ENCODE results near the gene COL6A1. TPM values are rescaled to one million over a fixed set of nuclear protein-coding genes. Genes with fewer than 3 reads are reported as not detected.

The COL6A1 gene
- polyA plus RNA-seq, 1 donor from 2014 or later = 29.4 TPM

DNA sequence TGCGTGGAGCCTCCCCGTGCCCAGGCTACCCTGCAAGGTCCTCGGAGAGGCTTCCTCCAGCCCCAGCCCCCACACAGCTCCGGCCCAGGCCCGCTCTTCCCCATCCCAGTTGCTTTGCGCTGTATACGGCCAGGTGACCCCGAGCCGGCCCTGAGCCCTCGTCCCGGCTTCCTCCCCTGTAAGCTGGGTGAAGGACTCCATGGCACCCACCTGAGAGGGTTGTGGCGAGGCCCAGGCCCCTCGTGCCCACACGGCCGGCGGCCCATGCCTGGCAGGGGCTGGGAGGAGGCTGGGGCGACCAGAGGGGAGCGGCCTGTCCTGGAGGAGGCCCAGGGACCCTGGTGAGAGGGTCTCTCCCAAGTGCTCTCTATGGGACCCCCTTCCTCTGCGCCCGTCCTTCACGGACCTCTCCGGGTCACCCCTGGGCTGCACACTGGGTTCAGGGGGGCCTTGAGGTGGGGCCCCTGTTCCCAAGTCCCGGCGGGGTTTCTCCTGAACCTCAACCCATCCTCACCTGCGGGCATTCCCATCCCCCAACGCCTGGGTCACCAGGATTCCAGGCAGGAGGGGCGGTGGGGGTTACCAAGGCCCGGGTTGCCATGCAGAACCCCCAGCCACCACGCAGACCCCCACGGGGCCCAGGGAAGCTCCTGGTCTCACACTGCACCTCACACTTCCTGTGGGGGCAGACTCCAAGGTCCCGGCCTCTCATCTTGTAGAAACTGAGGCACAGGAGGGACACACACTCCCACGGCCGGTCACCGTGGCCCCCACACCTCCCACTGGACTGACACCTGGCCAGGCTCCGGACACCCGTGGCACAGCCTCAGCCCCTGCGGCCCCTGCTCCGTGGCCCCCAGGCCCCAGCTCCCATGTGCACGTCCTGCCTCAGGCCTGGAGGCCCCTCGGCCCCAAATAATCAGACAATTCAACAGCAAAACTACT, 25.2 kb downstream of the COL6A1 start:
- H3K27ac ChIP-seq (ENCODE audit: low read length) = no peak overlapping the region
- H3K4me3 ChIP-seq (ENCODE audit: low read length) = no peak overlapping the region
- H3K27me3 ChIP-seq (ENCODE audit: insufficient read depth, low read depth, low read length) = no peaks in the 10 kb centered on the region
- H2AFZ ChIP-seq (ENCODE audit: low read depth, low read length) = no peak overlapping the region
- H3F3A ChIP-seq (ENCODE audit: insufficient read depth, low read length, poor library complexity, severe bottlenecking) = no peaks in the 10 kb centered on the region
- H3K9me3 ChIP-seq (ENCODE audit: low read length) = no peaks in the 10 kb centered on the region
- H4K20me1 ChIP-seq (ENCODE audit: insufficient read depth) = no peaks in the 10 kb centered on the region
- H3K36me3 ChIP-seq (ENCODE audit: insufficient read depth, low read length) = no peaks in the 10 kb centered on the region
- no peak overlapping the region for H3K9ac ChIP-seq (ENCODE audit: low read length)
- TF ChIP-seq EP300 (conservative IDR thresholded peaks at IDR 0.05; ENCODE audit: poor library complexity, severe bottlenecking) (no peak), REST (IDR thresholded peaks at IDR 0.05; ENCODE audit: borderline replicate concordance) (no peak), SMC3 (conservative IDR thresholded peaks at IDR 0.05; ENCODE audit: poor library complexity) (no peak), MXI1 (conservative IDR thresholded peaks at IDR 0.05; ENCODE audit: poor library complexity, severe bottlenecking) (no peak), TAF1 (IDR thresholded peaks at IDR 0.05; ENCODE audit: low read depth) (no peak), RAD21 (conservative IDR thresholded peaks at IDR 0.05) (no peak), POLR2AphosphoS5 (IDR thresholded peaks at IDR 0.05) (no peak), EZH2 (IDR thresholded peaks at IDR 0.05; ENCODE audit: borderline replicate concordance, insufficient read depth, low read length, poor library complexity, severe bottlenecking) (no peak)
- TF ChIP-seq, protein P1, sequence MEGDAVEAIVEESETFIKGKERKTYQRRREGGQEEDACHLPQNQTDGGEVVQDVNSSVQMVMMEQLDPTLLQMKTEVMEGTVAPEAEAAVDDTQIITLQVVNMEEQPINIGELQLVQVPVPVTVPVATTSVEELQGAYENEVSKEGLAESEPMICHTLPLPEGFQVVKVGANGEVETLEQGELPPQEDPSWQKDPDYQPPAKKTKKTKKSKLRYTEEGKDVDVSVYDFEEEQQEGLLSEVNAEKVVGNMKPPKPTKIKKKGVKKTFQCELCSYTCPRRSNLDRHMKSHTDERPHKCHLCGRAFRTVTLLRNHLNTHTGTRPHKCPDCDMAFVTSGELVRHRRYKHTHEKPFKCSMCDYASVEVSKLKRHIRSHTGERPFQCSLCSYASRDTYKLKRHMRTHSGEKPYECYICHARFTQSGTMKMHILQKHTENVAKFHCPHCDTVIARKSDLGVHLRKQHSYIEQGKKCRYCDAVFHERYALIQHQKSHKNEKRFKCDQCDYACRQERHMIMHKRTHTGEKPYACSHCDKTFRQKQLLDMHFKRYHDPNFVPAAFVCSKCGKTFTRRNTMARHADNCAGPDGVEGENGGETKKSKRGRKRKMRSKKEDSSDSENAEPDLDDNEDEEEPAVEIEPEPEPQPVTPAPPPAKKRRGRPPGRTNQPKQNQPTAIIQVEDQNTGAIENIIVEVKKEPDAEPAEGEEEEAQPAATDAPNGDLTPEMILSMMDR (IDR thresholded peaks at IDR 0.05; ENCODE audit: poor library complexity, severe bottlenecking) = no peak
- no peak overlapping the region for H3K4me2 ChIP-seq (ENCODE audit: low read length)
- H3K79me2 ChIP-seq (replicated peaks; ENCODE audit: insufficient read depth, low read length) = no peaks in the 10 kb centered on the region
- H3K9me2 ChIP-seq (ENCODE audit: insufficient read depth, low read length) = no peaks in the 10 kb centered on the region

GRCh38 chr21:46007492-46007868, 25.9 kb downstream of the COL6A1 start:
- H3K9me3 ChIP-seq (ENCODE audit: low read length) = no peaks in the 10 kb centered on the region
- no peaks in the 10 kb centered on the region for H3K36me3 ChIP-seq (ENCODE audit: insufficient read depth, low read length)
- H3K27ac ChIP-seq (ENCODE audit: low read length) = no peak overlapping the region
- H3K27me3 ChIP-seq (ENCODE audit: insufficient read depth, low read depth, low read length) = no peaks in the 10 kb centered on the region
- no peaks in the 10 kb centered on the region for H3F3A ChIP-seq (ENCODE audit: insufficient read depth, low read length, poor library complexity, severe bottlenecking)
- TF ChIP-seq POLR2AphosphoS5 (IDR thresholded peaks at IDR 0.05) (no peak), TAF1 (IDR thresholded peaks at IDR 0.05; ENCODE audit: low read depth) (no peak)
- H3K79me2 ChIP-seq (replicated peaks; ENCODE audit: insufficient read depth, low read length) = no peaks in the 10 kb centered on the region
- no peak overlapping the region for H3K4me3 ChIP-seq (ENCODE audit: low read length)
- no peak overlapping the region for H3K4me2 ChIP-seq (ENCODE audit: low read length)
- H4K20me1 ChIP-seq (ENCODE audit: insufficient read depth) = no peaks in the 10 kb centered on the region
- no peak overlapping the region for H3K9ac ChIP-seq (ENCODE audit: low read length)
- H3K9me2 ChIP-seq (ENCODE audit: insufficient read depth, low read length) = no peaks in the 10 kb centered on the region
- H2AFZ ChIP-seq (ENCODE audit: low read depth, low read length) = no peak overlapping the region

Measured in neural cell (in vitro differentiated cells).